HG03159 (cell line): ENCODE measurements around the gene ZKSCAN8.
"Not testable (repeated sequence)": the region's sequence is repeated elsewhere in the genome, so short reads cannot be mapped to it uniquely, and the experiment has no call there.

ENCODE experiments used
- ATAC-seq: cut with Tn5 transposase; IDR thresholded peaks from one replicate; pipeline ENCODE4 v1.9.1; 2021; ENCODE audit warnings: mild to moderate bottlenecking, moderate library complexity; ENCODE audit not compliant: unreplicated experiment

ZKSCAN8 gene

DNA sequence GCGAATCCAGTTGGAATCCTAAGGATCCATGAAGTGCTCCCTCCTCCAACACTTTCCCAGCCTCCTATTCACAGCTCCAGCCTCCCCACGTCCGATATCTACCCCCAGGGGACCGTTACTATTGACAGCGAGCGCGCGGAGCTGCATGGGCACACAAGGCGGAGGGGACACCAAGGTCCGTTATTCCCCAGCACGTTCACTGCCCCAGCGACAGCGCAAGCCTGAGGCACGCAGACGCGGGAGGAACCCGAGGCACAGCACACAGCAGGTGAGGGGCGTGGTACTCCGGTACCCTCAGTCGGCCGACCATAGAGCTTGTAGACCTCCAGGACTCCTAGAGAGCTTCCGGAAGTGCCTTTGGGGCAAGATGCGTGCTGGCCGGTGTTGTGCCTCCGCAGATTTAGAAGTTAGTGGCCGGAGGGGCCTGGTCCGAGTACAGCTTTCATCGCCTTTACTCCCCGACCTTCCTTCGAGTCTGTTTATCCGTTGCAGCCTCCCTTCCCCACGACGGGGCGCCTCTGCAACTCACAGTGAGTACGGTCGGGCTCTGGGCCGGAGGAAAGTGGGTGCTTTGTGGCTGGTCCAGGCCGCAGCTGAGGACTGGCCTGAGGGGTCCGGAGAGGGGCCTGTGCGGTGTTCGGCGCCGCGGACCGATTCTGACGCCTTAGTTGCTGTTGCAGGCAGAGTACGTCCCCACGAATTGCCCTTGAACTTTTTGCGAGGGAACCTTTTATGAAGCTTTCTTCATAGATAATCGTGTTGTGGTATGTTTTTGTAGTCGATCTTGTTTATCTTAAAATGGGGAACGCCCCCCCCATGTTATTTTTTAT, at the start of gene ZKSCAN8:
ZKSCAN8 (plus strand) TSS at position 384 of the 830 bp plus-strand sequence. CDS start 6,525 bp downstream, outside the sequence.
- peak; percentile 71 for ATAC-seq

DNA sequence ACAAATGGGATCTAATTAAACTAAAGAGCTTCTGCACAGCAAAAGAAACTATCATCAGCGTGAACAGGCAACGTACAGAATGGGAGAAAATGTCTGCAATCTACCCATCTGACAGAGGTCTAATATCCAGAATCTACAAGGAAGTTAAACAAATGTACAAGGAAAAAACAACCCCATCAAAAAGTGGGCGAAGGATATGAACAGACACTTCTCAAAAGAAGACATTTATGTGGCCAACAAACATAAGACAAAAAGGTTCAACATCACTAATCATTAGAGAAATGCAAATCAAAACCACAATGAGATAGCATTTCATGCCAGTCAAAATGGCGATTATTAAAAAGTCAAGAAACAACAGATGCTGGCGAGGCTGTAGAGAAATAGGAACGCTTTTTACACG, 39.5 kb upstream of the ZKSCAN8 start:
- not testable (repeated sequence) for ATAC-seq

DNA sequence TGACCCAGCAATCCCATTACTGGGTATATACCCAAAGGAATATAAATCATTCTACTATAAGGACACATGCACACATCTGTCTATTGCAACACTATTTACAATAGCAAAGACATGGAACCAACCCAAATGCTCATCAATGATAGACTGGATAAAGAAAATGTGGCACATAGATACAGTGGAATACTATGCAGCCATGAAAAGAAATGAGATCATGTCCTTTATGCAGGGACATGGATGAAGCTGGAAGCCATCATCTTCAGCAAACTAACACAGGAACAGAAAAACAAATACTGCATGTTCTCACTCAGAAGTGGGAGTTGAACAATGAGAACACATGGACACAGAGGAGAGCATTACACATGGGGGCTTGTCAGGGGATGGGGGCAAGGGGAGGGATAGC, 39.0 kb upstream of the ZKSCAN8 start:
- not testable (repeated sequence) for ATAC-seq

DNA sequence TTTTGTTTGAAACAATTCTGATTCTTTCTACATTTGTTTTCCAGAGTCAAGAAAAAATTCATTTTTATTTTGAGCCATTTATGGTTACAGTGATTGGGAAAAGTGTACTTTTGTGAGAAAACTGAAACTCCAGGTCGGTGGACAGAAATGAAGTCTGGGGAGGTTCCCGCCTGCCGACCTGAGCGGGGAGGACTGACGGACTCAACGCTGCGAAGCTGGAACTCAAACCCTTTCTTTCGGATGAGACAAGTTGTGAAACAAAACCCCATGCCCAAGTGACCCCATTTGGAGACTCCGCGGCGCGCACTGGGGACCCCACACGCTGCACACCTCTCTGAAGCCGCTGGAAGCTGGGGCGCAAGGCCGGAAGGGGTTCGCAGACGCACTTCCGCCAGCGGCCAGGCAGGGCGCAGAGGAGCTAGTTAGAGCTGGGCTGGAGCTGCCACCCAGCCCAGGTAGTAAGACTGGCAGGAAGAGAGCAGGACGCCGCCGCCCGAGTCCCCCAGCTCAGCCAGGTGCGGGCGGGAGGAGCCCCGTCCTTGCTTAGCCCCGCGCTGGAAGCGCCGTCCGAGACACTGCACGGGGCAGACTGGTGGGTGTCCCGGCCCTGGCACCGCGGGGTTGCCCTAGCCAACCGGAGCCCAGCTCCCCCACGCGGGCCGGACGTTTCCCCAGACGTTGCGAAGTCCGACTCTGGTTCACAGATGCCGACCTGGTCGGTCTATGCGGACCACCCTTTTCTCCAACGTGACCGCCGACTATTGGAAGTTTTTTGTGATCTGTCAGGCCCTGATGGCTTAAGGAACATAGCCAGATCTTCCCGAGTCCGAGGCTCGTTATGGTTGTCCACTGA, 37.1 kb upstream of the ZKSCAN8 start:
- ATAC-seq = peak; percentile 99

DNA sequence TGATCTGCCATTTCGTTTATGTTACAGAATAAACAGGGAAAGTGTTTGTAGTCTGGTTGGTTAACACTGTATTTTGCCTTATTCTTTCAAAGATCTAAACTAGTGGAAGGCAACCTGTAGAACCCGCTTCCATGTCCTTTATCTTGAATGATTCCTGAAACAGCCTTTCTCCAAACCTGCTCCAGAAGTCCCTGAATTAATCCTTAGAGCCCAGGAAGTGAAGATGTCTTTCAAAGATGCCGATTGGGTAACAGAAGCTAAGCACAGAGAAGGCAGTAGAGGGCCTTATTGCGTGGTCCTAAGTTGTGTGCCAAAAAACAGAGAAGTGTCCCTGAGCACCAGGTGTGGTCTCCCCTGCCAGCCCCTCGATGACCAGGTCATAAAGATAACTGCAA, 36.4 kb upstream of the ZKSCAN8 start:
- no peak for ATAC-seq

DNA sequence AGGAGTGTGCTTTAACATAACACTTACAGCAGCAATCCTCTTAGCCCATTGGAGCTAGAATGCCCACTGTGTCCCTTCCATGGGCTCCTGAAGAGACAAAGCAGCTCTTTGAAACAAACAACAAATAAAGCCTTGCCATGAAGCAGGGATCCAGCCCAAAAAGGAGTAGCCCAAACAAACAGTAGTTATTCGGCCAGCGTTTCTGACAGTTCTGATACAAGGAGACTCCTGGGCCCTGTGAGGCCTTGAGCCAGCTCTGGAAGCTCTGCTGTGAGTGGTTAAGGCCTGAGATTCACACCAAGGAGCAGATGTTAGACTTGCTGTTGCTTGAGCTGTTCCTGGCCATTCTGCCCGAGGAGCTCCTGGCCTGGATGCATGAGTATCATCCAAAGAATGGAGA, 34.2 kb upstream of the ZKSCAN8 start:
- ATAC-seq = no peak

DNA sequence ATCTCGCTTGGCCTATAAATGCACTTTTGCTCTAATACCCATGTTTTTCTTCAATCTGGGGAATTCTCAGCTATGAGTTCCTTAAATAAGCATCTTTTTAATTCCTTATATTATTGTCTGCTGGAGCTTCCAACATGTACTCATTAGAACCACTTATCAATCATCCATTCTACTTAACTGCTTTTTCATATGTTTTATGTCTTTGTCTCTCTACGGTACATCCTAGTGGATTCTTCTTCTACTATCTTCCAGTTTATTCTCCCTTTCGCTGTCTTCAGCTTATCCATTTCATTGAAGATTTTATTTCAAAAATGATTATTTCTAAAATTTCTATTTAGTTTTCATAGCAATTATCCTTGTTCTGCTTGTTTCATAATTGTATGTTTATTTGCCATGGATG, 29.7 kb upstream of the ZKSCAN8 start:
- no peak for ATAC-seq

- ATAC-seq = no peak
Observed at GRCh38 chr6:28115799-28116198, 25.9 kb upstream of the ZKSCAN8 start.

GRCh38 chr6:28117386-28118050, 24.2 kb upstream of the ZKSCAN8 start:
- ATAC-seq = no peak

GRCh38 chr6:28118217-28118616, 23.5 kb upstream of the ZKSCAN8 start:
- no peak for ATAC-seq

DNA sequence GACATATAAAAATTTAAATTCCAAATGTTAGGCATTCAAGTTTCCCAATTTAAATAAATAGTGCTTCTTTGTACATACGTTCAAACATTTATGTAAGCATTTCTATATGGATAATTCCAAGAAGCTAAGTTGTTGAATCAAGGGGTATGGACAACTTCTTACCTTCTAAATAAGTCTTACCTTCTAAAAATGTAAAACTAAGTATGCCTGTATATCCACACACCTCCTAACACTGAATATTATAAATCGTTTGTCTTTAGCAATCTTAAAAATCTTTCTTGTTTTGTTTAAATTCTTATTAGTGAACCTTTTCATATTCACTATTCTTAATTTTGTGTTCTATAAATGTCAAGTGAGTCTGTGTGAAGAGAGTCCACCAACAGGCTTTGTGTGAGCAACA, 19.8 kb upstream of the ZKSCAN8 start:
- ATAC-seq = no peak

DNA sequence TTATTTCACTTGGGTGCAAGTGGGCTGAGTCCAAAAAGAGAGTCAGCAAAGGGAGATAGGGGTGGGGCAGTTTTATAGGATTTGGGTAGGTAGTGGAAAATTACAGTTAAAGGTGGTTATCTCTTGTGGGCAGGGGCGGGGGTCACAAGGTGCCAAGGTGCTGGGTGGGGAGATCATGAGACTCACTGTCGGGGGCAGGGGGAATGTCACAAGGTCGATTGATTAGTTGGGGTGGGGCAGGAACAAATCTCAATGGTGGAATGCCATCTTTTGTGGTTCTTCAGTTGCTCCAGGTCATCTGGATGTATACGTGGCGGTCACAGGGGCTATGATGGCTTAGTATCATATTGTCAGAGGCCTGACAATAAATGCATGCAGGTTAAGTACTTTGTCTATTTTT, 19.4 kb upstream of the ZKSCAN8 start:
- ATAC-seq = not testable (repeated sequence)

DNA sequence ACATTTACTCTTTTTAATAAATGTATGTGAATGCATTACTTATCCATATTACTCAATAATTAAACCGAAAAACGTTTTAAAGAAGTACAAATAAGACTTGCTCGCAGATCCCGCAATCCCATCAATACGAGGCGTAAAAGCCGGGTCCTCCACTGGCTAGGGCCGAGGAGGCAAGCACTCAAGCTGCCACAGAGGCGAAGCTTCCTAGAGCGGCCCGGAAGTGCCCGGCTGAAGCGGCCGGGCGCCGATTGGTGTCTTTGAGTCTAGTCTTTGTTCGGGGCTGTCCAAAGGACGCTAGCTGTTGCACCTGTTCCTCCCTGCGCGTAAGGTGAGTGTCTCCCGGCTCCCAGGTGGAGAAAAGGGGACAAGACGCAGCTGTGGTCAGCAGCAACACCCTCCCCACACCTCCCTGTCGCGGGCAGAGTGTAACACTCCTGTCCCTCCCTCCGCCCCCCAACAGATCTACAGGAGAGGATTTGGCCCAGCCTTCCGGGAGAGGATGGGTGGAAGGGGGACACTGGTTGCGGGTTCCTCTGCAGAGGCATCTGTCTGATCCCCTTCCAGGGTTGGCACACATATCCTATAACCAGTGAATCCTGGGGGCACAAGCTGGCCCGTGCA, 17.2 kb upstream of the ZKSCAN8 start, which contains the start of gene ZSCAN16:
ZSCAN16 (plus strand) TSS at position 260 of the 621 bp plus-strand sequence. CDS start 835 bp downstream, outside the sequence.
- ATAC-seq = peak; percentile 96

DNA sequence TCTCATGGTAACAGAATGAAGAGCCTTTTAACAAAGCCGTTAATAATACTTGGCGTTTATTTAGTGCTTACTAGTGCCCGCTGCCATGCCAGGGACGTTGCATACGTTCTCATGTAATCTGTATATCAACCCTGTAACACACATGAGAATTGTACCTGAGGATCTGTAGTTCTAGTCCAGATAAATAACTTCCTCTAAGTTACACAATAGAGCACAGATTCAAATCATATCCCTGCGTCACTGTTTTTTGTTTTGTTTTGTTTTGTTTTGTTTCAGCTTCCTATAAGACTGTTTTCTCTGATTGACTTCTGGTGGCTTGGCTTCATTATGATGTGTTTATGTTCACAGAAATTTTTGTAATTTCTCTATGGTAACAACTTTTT, 16.7 kb upstream of the ZKSCAN8 start:
- ATAC-seq = peak; percentile 8

GRCh38 chr6:28125401-28125800, 16.3 kb upstream of the ZKSCAN8 start:
- ATAC-seq = no peak

DNA sequence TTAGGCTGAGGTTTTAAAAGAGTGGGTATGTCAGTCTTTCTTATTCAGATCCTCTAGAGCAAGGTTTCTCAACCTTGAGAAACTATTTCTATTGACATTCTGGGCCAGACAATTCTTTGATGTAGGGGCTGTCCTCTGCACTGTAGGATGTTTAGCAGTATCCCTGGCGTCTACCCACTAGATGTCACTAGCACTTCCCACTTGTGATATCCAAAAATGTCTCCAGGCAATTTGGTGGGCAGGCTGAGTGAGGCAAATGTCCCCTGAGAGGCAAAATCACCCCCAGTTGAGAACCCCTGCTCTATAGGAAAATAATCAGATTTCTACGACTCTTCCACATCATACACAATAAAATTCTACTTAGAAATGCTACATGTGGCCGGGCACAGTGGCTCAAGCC, 7.7 kb upstream of the ZKSCAN8 start:
- no peak for ATAC-seq

DNA sequence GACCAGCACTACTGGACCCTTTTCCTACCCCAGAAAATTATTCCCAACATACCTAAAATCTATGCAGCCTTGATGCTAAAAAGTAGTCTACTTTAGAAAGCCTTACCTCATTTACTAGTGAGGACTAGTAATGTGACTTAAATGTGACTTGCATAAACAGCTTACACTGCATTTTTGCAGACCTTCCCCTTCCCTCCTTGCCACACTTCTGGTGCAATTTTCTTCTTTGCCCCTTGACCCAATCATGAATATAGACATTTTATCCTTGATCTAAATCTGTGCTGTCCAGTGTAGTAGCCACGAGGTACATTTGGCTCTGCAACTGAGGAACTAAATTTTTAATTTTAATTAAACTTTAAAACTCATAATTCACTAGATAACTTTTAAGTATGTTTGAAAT, 7.0 kb upstream of the ZKSCAN8 start:
- no peak for ATAC-seq

DNA sequence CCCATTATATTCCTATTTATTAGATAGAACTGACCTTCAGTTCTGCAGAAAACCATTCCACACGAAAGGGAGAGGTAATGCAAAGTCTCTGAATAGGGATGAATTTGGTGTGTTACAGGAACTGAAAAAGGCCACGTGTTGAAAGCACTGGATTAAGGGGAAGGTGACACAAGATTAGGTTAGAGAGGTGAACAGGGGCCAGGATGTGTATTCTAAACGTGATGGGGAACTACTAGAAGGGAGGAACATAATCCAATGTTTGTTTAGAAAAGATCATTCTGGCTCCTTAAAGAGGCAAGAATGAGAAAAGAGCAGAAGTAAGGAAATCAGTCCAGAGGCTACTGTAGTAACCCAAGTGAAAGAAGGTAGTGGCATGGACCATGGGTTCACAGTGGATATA, 6.3 kb upstream of the ZKSCAN8 start:
- no peak for ATAC-seq

DNA sequence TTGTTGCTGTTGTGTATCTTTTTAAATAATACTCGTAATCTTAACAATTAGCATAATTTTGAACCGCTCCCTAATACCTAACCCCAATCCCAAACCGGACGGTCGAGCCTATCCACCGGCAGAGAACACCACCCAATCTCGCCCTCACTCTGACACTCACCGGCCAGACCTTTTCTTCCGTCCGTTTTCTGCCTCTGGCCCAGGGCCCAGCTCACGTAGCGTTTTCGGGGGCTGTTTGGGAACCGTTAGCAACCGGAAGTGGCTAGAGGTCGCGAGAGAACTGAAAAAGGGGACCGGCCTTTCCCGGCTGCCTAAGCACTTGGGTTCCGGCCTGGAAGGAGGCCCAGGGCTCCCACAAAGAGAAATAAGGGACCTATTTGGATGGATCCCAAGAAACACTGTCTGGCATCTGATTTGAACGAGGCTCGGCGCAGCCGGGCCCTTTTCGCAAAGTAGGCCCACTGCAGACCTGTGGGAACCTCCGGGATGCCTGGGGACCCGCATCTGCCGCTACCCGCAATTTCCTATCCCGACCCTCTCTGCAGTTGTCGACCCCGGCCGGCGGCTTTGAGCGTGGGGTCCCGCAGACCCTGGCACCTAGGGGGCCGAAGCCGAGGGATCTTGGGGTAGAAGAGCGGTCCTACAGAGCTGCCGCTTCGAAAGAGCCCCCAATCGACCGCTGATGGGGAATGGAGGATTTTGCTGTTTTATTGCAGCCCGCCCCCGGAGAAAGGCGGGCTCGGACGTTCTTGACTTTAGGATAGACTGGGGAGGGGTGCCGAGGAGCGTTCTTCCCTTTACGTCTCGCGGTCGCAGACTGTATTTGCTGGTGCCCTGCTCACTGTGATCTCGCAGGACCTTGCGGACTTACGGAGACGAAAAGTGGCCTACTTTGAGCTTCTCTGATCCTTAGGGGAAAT, 4.8 kb upstream of the ZKSCAN8 start:
- ATAC-seq = peak; percentile 55

GRCh38 chr6:28137505-28137981, 4.1 kb upstream of the ZKSCAN8 start:
- ATAC-seq = peak; percentile 27
